Activated CD4-positive, alpha-beta T cell treated with anti-CD3 and anti-CD28 coated beads for 1 hour (primary cell): ENCODE results near the gene CASQ2.
"Not testable (repeated sequence)": the region's sequence is repeated elsewhere in the genome, so short reads cannot be mapped to it uniquely, and the experiment has no call there.

ENCODE experiments used
- DNase-seq: peaks from one replicate; pipeline ENCODE4 v3.0.0-alpha.2; 2020

Gene CASQ2

GRCh38 chr1:115779075-115779474 lies 10.6 kb upstream of the CASQ2 start:
- DNase-seq = not testable (repeated sequence)

DNA sequence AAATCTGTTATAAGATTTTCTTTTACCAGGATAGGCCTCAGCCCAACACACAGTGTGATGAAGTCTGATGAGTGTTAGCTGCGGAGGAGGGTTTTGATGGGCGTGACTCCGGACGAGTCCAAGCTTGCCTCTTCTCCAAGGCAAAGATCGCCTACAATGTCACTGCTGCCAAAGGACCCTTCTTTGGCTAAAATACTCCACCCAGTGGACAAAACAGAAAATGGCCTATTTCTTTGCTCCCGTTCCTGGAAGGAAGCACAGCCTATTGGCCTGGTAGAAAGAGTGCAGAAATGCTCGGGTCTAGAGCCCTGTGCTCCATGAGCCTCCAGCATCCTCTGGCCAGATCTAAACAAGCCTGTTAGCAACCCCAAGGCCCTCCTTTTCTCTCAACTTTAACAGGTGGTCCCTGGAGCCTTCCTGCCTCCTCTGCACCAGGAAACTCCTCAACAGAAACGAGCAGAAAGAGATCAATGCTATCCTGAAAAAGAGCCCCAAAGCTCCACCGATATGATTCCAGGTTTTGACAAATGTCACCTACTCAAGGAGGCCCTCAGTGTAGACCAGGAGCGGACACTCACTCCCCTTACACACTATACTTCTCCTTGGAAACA lies 3.4 kb upstream of the CASQ2 start:
- DNase-seq = no peak

DNA sequence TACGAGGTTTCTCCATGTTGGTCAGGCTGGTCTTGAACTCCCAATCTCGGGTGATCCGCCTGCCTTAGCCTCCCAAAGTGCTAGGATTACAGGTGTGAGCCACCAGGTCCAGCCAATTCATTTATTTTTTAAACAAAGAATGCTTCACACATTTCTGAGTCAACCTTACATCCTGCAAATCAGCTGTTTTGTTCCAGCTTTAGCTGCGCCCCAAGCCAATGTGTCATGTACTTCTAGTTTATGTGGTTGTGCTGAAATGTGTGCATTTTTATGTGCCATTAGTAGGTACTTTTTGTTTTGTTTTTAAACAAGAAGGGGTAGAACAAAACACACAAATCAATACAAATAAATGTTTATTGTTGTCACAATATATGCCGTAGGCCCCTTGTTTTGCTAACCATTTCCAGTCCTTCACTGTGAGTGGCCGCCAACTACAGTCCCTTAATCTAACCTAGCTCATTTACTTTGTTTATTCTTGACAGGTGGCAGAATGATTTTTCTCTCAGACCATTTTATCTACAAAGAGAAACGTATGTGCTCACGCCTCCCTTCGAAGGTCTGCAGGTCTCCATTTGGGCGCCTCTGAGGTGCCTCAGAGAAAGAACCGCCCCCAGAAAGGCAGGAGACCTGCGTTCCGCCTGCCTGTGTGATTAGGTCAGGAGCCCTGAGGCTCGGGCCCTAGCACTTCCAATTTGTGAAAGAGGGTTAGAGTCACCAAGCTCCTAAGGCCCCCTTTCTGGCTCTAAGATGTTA lies 2.8 kb upstream of the CASQ2 start:
- DNase-seq = no peak

DNA sequence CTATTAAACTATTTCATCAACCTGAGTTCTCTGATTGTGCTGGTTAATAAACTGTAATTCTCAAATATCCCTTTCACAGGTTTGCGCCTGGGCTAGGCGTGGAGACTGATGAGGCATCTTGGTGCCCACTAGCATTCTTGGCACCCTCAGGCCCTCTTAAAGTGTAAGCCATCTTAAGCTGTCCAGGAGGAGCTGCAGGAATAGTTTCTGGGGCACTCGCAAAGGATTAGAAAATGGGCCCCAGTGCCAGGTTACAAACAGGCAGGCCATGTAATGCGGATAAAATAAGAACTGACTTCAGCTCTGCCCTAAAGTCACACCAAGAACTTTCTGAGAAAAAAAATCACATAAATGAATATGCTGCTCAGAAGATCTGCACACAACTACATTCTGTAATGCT lies 1.1 kb downstream of the CASQ2 start:
- DNase-seq = no peak

DNA sequence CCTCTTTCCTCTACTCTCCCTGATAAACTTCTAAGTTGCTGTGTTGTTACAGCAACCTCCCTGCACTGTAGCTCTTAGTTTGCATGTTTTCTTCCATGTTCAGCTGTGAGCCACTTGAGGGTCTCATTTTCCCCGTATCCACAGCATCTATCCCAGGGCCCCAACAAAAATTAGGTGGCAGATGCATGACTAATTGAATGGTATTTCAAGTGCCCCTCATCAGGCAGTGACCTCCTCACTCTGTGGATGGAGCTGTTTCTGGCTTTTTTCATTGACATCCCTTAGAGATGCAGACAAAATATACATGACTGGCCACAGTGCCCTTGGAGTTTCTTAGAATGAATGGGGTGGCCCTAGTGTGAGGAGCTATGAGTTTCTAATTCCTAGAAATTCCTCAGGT lies 3.4 kb downstream of the CASQ2 start:
- DNase-seq = no peak

DNA sequence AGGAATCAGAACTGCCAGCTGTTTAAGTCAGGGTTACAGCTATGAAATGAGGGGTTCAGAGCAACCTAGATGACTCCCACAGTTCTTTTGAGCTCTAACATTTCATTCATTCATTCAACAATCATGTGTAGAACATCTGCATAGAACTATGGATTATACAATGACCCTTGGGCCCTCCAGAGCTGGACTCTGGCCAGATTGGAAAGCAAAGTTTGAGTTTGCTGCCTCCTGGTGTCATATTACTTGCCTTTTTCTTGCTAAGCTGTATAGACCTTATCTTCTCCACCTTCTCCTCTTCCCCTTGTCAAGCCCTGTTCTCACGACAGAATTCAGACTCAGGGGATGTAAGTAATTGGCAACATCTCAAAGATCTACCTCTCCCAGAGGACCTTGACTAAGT lies 4.0 kb downstream of the CASQ2 start:
- no peak for DNase-seq

- DNase-seq = no peak
Observed at GRCh38 chr1:115762779-115763178, 5.7 kb downstream of the CASQ2 start.

GRCh38 chr1:115761601-115762302 lies 6.8 kb downstream of the CASQ2 start:
- DNase-seq = no peak

GRCh38 chr1:115757856-115758255 lies 10.7 kb downstream of the CASQ2 start:
- DNase-seq = no peak

DNA sequence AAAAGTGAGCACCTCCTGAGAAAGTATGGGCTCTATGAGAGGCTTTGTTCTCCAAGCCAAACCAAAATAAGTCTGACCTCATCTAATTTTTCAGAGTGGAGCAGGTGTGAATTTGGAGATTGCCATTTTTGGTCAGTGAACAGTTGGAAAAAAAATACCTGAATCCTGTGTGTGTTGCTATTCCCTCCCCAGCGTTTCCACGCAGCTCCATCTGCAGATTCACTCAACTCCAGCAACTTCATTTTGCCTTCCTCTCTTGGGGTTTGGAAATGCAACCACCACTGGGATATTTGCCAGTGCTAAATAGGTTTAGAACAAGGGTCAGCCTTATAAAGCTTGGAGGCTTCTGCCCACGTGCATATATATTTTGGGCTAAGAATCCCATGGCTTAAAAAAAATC lies 11.2 kb downstream of the CASQ2 start:
- no peak for DNase-seq

DNA sequence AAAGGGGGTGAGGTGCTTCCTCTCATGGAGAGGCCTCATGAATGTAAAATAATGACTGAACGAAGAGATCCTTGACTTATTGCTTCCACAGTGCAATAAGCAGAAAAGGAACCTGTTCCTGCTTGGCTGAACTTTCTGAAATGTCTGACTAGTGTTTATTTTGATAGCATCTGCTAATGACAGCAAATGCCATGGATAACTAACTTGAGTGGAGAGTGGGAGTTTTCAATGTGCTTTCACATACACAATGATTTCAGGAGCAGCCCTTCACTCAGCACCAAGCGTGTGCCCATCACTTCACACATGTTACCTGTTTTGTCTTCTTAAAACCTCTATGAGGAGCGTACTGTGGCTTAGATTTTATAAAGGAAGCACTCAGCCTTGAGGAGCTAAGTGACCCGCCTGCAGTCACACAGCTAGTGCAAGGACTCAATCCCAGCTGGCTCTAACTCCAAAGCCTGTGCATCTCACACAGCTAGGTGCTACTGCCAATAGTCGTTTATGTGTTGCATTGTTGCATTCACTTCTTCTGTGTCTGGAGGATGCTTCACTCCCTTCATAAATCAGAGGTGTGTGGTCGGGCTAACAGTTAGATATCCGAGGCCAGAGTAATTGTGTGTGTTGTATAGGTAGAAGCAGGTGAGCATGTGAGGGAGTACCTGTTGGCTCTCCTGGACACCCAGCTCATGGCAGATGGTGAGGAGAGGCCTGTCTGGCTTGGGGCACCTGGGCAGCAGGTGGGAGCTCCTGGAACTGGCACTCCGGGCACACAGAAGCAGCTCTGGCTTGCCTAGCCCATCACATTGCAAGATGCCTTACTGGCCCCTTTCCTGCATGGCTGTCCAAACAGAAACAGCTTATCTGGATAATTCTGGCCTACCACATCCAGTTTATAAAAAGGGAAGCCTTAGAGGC lies 12.8 kb downstream of the CASQ2 start:
- no peak for DNase-seq

DNA sequence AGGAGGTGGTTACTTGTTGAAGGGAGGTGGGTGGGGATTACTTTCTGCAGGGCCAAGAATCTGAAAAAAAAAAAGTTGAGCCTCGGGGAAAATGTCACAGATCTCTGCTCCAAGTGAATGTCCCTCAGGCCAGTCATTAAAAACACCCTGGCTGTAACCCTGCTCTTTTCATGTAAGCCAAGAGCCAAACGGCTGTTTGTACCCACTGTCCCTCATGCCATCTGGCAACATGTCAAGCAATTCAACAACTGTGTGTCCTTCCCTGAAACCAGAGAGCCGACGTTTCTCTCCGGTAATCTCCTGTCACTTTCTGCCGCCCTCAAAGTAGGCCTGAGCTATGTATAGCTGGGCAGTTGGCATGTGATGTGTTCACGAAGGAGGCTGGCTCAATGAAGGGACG lies 14.7 kb downstream of the CASQ2 start:
- no peak for DNase-seq

DNA sequence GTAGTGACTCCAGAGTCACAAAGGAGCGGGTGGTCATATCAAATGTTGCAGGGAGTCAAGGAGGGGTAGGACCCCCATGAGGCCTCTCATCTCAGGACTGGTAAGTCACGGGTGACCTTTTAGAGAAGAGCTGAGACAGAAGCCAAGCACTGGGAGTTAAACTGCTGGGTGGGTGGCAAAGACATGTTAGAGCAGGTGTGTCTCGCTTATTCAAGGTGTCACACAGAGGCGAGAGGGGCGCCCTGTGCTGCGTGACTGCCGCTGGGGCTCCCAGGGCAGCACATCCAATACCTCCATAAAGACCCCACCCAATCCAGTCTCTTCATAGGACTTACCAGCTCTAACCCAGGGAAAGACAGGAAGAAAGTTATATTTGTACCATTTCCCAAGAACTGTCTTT lies 15.2 kb downstream of the CASQ2 start:
- no peak for DNase-seq

GRCh38 chr1:115748401-115749150 lies 19.9 kb downstream of the CASQ2 start:
- no peak for DNase-seq

DNA sequence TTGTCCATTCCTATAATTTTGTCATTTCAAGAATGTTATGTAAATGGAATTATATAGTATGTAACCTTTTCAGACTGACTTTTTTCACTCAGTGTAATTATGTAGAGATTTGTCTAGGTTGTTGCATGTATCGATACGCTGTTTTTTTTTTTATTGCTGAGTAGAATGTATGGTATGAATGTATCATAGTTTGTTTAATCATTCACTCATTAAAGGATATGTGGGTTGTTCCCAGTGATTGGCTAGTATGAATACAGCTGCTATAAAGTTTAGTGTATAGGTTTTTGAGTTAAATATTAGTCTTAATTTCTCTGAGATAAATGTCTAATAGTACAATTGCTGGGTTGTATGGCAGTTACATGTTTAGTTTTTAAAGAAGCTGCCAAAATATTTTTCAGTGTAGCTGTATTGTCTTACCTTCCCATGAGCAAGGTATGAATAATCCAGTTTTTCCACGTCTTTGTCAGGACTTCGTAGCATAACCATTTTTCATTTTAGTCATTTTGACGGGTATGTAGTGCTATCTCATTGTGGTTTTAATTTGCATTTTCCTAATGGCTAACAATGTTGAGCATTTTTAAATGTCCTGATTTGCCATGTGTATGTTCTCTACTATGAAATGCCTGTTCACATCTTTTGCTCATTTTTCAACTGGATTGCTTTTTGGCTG lies 22.4 kb downstream of the CASQ2 start:
- DNase-seq = no peak

DNA sequence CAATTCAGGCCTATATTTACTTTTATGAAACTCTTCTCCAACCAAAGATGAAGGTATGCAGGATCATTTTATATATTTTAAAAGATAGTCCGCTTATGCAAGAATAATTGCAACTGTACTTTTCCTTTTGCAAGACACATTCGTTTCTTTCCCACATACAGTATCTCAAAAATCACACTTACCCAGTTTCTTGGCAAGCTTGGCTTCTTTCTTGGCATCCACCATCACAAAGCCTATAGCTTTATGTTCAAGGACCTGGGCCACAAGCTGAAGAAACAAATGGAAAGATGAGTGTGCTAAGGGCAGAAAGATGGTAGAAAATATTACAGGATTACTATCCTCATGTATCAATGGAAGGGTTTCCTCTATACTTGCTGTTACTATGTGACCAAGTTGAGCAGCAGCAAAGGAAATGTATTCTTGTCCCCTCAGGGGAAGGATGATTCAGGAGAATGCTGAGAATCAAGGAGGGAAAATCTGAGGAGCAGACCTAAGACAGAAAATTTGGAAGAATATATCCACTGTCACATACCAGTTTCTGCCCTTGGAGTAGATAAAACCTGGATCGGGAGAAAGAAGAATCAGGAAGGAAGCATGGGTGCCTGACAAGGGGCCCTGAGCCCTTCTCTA lies 23.8 kb downstream of the CASQ2 start:
- no peak for DNase-seq

DNA sequence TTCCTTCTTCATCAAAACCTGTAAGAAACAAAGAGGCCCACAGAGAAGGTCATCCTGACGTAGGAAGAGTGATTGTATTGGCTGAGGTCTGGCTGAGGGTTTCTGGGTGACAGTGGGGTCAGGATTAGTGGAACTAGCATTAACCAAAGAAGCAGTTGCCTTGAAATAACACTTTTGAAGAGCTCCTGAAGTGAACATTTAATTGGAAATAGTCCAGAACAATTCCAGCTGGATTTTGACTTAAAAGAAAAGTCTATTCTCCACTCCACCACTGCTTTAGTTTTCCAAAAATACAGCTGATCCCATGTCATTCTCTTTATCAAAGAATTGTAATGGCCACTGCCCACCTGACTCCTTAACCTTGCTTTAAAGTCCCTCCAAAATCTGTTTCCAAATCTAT lies 27.7 kb downstream of the CASQ2 start:
- DNase-seq = no peak

GRCh38 chr1:115732316-115732715 lies 36.2 kb downstream of the CASQ2 start:
- no peak for DNase-seq

DNA sequence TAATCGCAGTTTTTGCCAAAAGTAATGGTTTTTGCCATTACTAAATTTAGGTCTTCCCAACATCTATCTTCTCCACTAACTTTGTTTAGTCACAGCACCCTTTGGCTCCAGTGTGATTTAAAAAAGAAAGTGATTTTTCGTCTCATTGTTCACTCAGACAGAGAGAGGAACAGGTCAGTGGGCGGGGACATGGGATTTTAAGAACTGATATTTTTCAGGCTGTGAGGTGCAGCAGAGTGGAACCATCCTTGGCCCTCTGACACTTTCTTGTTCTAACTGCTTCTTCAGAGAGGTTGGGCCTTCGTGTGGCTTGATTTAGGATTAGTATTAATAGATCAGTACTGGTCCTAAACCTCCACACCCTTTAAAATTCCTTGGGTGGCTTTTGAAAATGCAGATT lies 38.8 kb downstream of the CASQ2 start:
- no peak for DNase-seq

DNA sequence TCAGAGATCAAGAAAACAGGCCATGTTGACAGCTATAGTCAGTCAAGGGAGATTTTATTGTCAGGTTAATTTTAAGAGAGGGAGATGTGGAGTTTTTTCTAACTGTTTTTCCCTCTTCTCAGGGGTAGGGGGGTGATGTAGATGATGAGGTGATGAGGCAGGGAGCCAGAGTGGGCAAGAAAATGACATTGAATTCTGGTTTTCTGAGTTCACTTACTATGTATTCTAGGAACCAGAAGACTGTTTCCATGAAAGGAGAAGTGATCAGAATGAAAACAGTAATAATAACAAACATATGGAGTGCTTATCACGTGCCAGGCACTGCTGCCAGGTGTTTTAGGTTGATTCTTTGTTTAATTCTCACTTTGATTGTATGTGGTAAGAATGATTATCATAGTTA lies 40.2 kb downstream of the CASQ2 start:
- no peak for DNase-seq

DNA sequence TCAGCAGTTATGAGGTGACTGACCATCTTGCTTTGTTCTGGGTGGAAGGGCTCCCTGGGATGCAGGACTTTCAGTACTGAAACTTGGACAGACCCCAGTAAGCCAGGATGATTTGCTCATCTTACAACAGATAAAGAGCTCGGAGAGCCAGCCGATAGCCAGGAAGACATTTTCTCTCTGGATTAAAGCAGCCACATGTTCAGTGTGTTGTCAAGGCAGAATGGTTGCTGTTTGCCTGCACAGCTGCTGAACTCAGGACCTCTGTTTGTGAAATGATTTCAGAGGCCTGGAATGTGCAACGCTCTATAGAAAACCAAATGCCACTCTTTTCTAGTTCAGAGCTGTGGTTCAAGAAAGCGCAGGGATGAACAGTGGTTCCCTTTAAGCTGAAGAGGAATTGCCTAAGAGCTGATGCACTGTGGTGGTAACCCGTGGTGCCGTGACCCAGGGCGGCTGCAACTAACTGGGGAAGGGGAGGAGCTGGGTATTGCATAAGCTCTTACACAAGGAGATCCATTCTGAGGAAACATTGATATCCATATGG lies 40.7 kb downstream of the CASQ2 start:
- no peak for DNase-seq
